Measurements from ENCODE around the gene RAP2C.

DNA sequence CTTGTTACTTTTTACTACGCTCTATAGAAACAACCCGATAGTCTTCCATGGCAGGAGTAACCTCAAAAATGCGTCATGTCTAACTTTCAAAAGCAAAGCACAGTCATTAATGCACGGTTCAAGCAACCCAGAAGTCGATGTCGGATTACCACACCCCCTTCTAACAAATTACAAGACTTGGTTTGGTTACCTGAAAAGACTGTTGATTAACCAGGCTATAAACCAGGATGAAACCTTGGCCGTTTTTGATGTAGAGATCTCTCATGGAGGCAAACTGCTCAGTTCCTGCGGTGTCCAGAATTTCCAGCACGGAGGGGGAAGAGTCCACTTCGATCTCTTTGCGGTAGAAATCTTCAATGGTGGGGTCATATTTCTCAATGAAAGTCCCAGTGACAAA is 2.4 kb downstream of the RAP2C start:
- TF ChIP-seq CTCF (IDR thresholded peaks at IDR 0.05) (no peak), POLR2A (IDR thresholded peaks at IDR 0.05) (no peak), EP300 (IDR thresholded peaks at IDR 0.05) (no peak), POLR2AphosphoS5 (IDR thresholded peaks at IDR 0.05) (no peak)
